PFSK-1 (cell line): ENCODE data around the gene FAM120C.

Experiments
- FOXP2 ChIP-seq: optimal IDR thresholded peaks from 2 replicates; pipeline ENCODE3; 2011; ENCODE audit warnings: borderline replicate concordance, control low read depth, inconsistent platforms; ENCODE audit not compliant: insufficient read depth; ENCODE audit errors: extremely low read length, extremely low read depth
- POLR2AphosphoS5 ChIP-seq: IDR thresholded peaks from 2 replicates; pipeline ENCODE4 v1.6.1; 2012; ENCODE audit warnings: low read depth, mild to moderate bottlenecking, control low read depth, low read length, moderate library complexity
- REST ChIP-seq, 2 experiments: IDR thresholded peaks; 2 replicates each; pipeline versions ENCODE4 v1.6.1 to v1.8.0; 2011 to 2012; ENCODE audit warnings: low read depth in 2 of 2, low read length in 2 of 2, control low read depth in 1 of 2, inconsistent platforms in 1 of 2, mild to moderate bottlenecking in 1 of 2, moderate library complexity in 1 of 2; ENCODE audit not compliant: insufficient read depth in 1 of 2
- SIN3A ChIP-seq: IDR thresholded peaks from 2 replicates; pipeline ENCODE4 v1.6.1; 2012; ENCODE audit warnings: mild to moderate bottlenecking, low read length, moderate library complexity, borderline replicate concordance; ENCODE audit not compliant: insufficient read depth
- TAF1 ChIP-seq: IDR thresholded peaks from 2 replicates; pipeline ENCODE4 v1.6.1; 2012; ENCODE audit warnings: low read length, control low read depth, borderline replicate concordance; ENCODE audit not compliant: insufficient read depth

FAM120C gene

GRCh38 chrX:54043056-54043455 lies 140.0 kb downstream of the FAM120C start:
- TF ChIP-seq FOXP2 (no peak), TAF1 (no peak), POLR2AphosphoS5 (no peak), REST (IDR thresholded peaks at IDR 0.05; ENCODE audit: insufficient read depth in 1 of 2, low read depth in 2 of 2, low read length in 2 of 2) (no peak), SIN3A (no peak)

- TF ChIP-seq TAF1 (no peak), POLR2AphosphoS5 (no peak), REST (IDR thresholded peaks at IDR 0.05; ENCODE audit: insufficient read depth in 1 of 2, low read depth in 2 of 2, low read length in 2 of 2) (no peak), SIN3A (no peak), FOXP2 (no peak)
These were observed 140.4 kb downstream of the FAM120C start for GRCh38 chrX:54042609-54043021.

GRCh38 chrX:54030329-54030728 lies 152.7 kb downstream of the FAM120C start:
- TF ChIP-seq SIN3A, result no peak
- no peak for TF ChIP-seq POLR2AphosphoS5
- TF ChIP-seq REST (IDR thresholded peaks at IDR 0.05; ENCODE audit: insufficient read depth in 1 of 2, low read depth in 2 of 2, low read length in 2 of 2), result no peak
- no peak for TF ChIP-seq FOXP2
- no peak for TF ChIP-seq TAF1

GRCh38 chrX:54029529-54030143 lies 153.4 kb downstream of the FAM120C start:
- no peak for TF ChIP-seq FOXP2
- TF ChIP-seq SIN3A, result no peak
- no peak for TF ChIP-seq TAF1
- TF ChIP-seq POLR2AphosphoS5, result no peak

- TF ChIP-seq TAF1 (no peak), SIN3A (no peak), POLR2AphosphoS5 (no peak), REST (IDR thresholded peaks at IDR 0.05; ENCODE audit: insufficient read depth in 1 of 2, low read depth in 2 of 2, low read length in 2 of 2) (no peak), FOXP2 (no peak)
These were observed 158.7 kb downstream of the FAM120C start for GRCh38 chrX:54024350-54024749.
